H9 (cell line): ENCODE measurements around the gene NCKAP5. TPM values are rescaled to one million over a fixed set of nuclear protein-coding genes. Genes with fewer than 3 reads are reported as not detected.

Experiments used
- DNase-seq: peaks from one replicate; pipeline ENCODE4 v3.0.0-alpha.2; 2017
- H2AFZ ChIP-seq: one replicate; pipeline ENCODE4 v1.6.1; 2013; ENCODE audit warnings: mild to moderate bottlenecking, low read length, control low read depth, moderate library complexity
- H2AK5ac ChIP-seq: 2 replicates; pipeline ENCODE4 v1.6.1; 2013; ENCODE audit warnings: low read length, control low read depth, mixed read lengths; ENCODE audit not compliant: insufficient read length
- H2BK120ac ChIP-seq: one replicate; pipeline ENCODE4 v1.6.1; 2013; ENCODE audit warnings: low read depth, mild to moderate bottlenecking, low read length, control low read depth, inconsistent platforms; ENCODE audit not compliant: poor library complexity, severe bottlenecking
- H2BK12ac ChIP-seq: 2 replicates; pipeline ENCODE4 v1.6.1; 2013; ENCODE audit warnings: low read length, control low read depth, mixed read lengths, low read depth; ENCODE audit not compliant: insufficient read length
- H2BK15ac ChIP-seq: 2 replicates; pipeline ENCODE4 v1.6.1; 2013; ENCODE audit warnings: low read depth, low read length, control low read depth
- H2BK20ac ChIP-seq: one replicate; pipeline ENCODE4 v1.6.1; 2013; ENCODE audit warnings: low read depth, mild to moderate bottlenecking, low read length, control low read depth, inconsistent platforms; ENCODE audit not compliant: poor library complexity, severe bottlenecking
- H2BK5ac ChIP-seq: 2 replicates; pipeline ENCODE4 v1.6.1; 2013; ENCODE audit warnings: low read length, control low read depth, mixed read lengths; ENCODE audit not compliant: insufficient read length
- H3K14ac ChIP-seq: 2 replicates; pipeline ENCODE4 v1.6.1; 2013; ENCODE audit warnings: low read length, control low read depth; ENCODE audit not compliant: insufficient read depth
- H3K18ac ChIP-seq: 2 replicates; pipeline ENCODE4 v1.6.1; 2013; ENCODE audit warnings: low read depth, mild to moderate bottlenecking, mixed read lengths, low read length, control low read depth; ENCODE audit not compliant: insufficient read length
- H3K23ac ChIP-seq: 2 replicates; pipeline ENCODE4 v1.6.1; 2013; ENCODE audit warnings: low read length, control low read depth, mixed read lengths, low read depth; ENCODE audit not compliant: insufficient read length
- H3K23me2 ChIP-seq: 2 replicates; pipeline ENCODE4 v1.6.1; 2013; ENCODE audit warnings: low read depth, mild to moderate bottlenecking, mixed read lengths, low read length, control low read depth; ENCODE audit not compliant: insufficient read length, poor library complexity, severe bottlenecking
- H3K27ac ChIP-seq: 2 replicates; pipeline ENCODE4 v1.5.1; 2013; ENCODE audit warnings: low read length, control low read depth, mixed read lengths, low read depth; ENCODE audit not compliant: insufficient read length
- H3K27me3 ChIP-seq: 2 replicates; pipeline ENCODE4 v1.6.1; 2013; ENCODE audit warnings: low read length, control low read depth, inconsistent platforms; ENCODE audit not compliant: insufficient read depth
- H3K4ac ChIP-seq: 2 replicates; pipeline ENCODE4 v1.6.1; 2013; ENCODE audit warnings: low read depth, mild to moderate bottlenecking, control low read depth, inconsistent platforms, low read length, moderate library complexity
- H3K4me1 ChIP-seq: 2 replicates; pipeline ENCODE4 v1.6.1; 2013; ENCODE audit warnings: low read length, control low read depth, inconsistent platforms; ENCODE audit not compliant: insufficient read depth
- H3K4me2 ChIP-seq: 2 replicates; pipeline ENCODE4 v1.6.1; 2013; ENCODE audit warnings: low read length, control low read depth, mixed read lengths; ENCODE audit not compliant: insufficient read length, insufficient read depth
- H3K56ac ChIP-seq: 2 replicates; pipeline ENCODE4 v1.6.1; 2013; ENCODE audit warnings: low read depth, mild to moderate bottlenecking, mixed read lengths, low read length, control low read depth; ENCODE audit not compliant: insufficient read length
- H3K79me1 ChIP-seq: 2 replicates; pipeline ENCODE4 v1.6.1; 2013; ENCODE audit warnings: low read depth, mild to moderate bottlenecking, moderate library complexity, low read length, control low read depth, inconsistent platforms; ENCODE audit not compliant: insufficient read depth, poor library complexity, severe bottlenecking
- H3K79me2 ChIP-seq: 2 replicates; pipeline ENCODE4 v1.6.1; 2013; ENCODE audit warnings: low read length, control low read depth, inconsistent platforms; ENCODE audit not compliant: insufficient read depth
- H3K9ac ChIP-seq: 2 replicates; pipeline ENCODE4 v1.6.1; 2013; ENCODE audit warnings: low read length, control low read depth, mixed read lengths; ENCODE audit not compliant: insufficient read length; ENCODE audit errors: extremely low read depth
- H3K9me3 ChIP-seq: one replicate; pipeline ENCODE4 v1.6.1; 2013; ENCODE audit warnings: low read depth, low read length, inconsistent platforms; ENCODE audit not compliant: control insufficient read depth
- H3T11ph ChIP-seq: one replicate; pipeline ENCODE4 v1.6.1; 2013; ENCODE audit warnings: mild to moderate bottlenecking, low read length, control low read depth, inconsistent platforms
- H4K20me1 ChIP-seq: one replicate; pipeline ENCODE4 v1.6.1; 2013; ENCODE audit not compliant: control insufficient read depth, insufficient read length, insufficient read depth
- H4K5ac ChIP-seq: 2 replicates; pipeline ENCODE4 v1.6.1; 2013; ENCODE audit warnings: low read depth, mild to moderate bottlenecking, mixed read lengths, low read length, control low read depth; ENCODE audit not compliant: insufficient read length
- H4K8ac ChIP-seq: replicated peaks from 2 replicates; pipeline ENCODE4 v1.6.1; 2013; ENCODE audit warnings: low read length, control low read depth, mixed read lengths, low read depth; ENCODE audit not compliant: insufficient read length
- H4K91ac ChIP-seq: 2 replicates; pipeline ENCODE4 v1.6.1; 2013; ENCODE audit warnings: low read depth, mild to moderate bottlenecking, moderate library complexity, mixed read lengths, low read length, control low read depth; ENCODE audit not compliant: insufficient read length
- H3K27ac Mint-ChIP-seq, 3 experiments: 2 replicates in 2 of 3; 3 replicates in 1 of 3; pipeline ENCODE4 v1.8.0; 2020 to 2021; ENCODE audit warnings: mixed read lengths in 3 of 3, mild to moderate bottlenecking in 1 of 3, moderate library complexity in 1 of 3
- H3K27me3 Mint-ChIP-seq: 2 replicates; pipeline ENCODE4 v1.8.0; 2021; ENCODE audit warnings: low read depth, mild to moderate bottlenecking, moderate library complexity, mixed read lengths
- H3K36me3 Mint-ChIP-seq, 3 experiments: 2 replicates in 2 of 3; 3 replicates in 1 of 3; pipeline ENCODE4 v1.8.0; 2020 to 2021; ENCODE audit warnings: low read depth in 3 of 3, mixed read lengths in 3 of 3; ENCODE audit not compliant: insufficient read depth in 1 of 3
- H3K4me1 Mint-ChIP-seq, 2 experiments: 2 replicates each; pipeline ENCODE4 v1.8.0; 2020; ENCODE audit warnings: mixed read lengths in 2 of 2
- H3K4me3 Mint-ChIP-seq, 2 experiments: 2 replicates in 1 of 2; 3 replicates in 1 of 2; pipeline ENCODE4 v1.8.0; 2020 to 2021; ENCODE audit warnings: mild to moderate bottlenecking in 2 of 2, mixed read lengths in 2 of 2, moderate library complexity in 1 of 2
- H3K9me3 Mint-ChIP-seq, 2 experiments: 2 replicates in 1 of 2; 3 replicates in 1 of 2; pipeline ENCODE4 v1.8.0; 2020; ENCODE audit warnings: mild to moderate bottlenecking in 2 of 2, mixed read lengths in 2 of 2, moderate library complexity in 1 of 2
- WGBS: extraction: QIAGEN DNeasy Blood & Tissue Kit; methylation state at CpG from one replicate; pipeline ENCODE4 v1.1.7; 2013; ENCODE audit warnings: missing lambda C conversion rate, low lambda C conversion rate, mixed read lengths; ENCODE audit not compliant: insufficient read length; ENCODE audit errors: extremely low coverage; 5-methylcytosine and 5-hydroxymethylcytosine counted together
- total RNA-seq: library from RNA; stranded (reverse); gene quantifications from 2 replicates; pipeline ENCODE4 v1.2.1, GENCODE V29; 2021
- TF ChIP-seq, protein P1 (sequence below): fragments of 200-600 bp; sonication (generic); conservative IDR thresholded peaks from 3 replicates; pipeline ENCODE4 v1.8.0; 2021; ENCODE audit warnings: antibody characterized with exemption, mild to moderate bottlenecking

NCKAP5 gene
- total RNA-seq, 1 experiment from 2014 or later: 0.26 TPM

- H3K9me3 ChIP-seq: no peaks in the 10 kb centered on the region
These were observed 609.4 kb downstream of the NCKAP5 start for GRCh38 chr2:132958887-132959286.

More at GRCh38 chr2:132958887-132959286, 609.4 kb downstream of the NCKAP5 start:
- Histone ChIP-seq H4K8ac (no peak overlapping the region), H2AFZ (no peak overlapping the region), H3K14ac (no peak overlapping the region), H2BK20ac (no peak overlapping the region), H3K23me2 (no peaks in the 10 kb centered on the region), H3K9ac (no peak overlapping the region), H2BK120ac (no peak overlapping the region), H2BK12ac (no peak overlapping the region), H4K20me1 (no peaks in the 10 kb centered on the region), H3K27me3 (no peaks in the 10 kb centered on the region), H3K79me2 (no peaks in the 10 kb centered on the region), H3K79me1 (no peaks in the 10 kb centered on the region), H3K18ac (no peak overlapping the region), H3K56ac (no peak overlapping the region), H4K5ac (no peak overlapping the region), H3K4me1 (no peaks in the 10 kb centered on the region), H2AK5ac (no peak overlapping the region), H2BK5ac (no peak overlapping the region), H3K4ac (no peak overlapping the region), H3K4me2 (no peak overlapping the region), H3K27ac (no peak overlapping the region), H2BK15ac (no peak overlapping the region), H3K23ac (no peak overlapping the region), H3T11ph (no peak overlapping the region), H4K91ac (no peak overlapping the region)
- TF ChIP-seq, protein P1, sequence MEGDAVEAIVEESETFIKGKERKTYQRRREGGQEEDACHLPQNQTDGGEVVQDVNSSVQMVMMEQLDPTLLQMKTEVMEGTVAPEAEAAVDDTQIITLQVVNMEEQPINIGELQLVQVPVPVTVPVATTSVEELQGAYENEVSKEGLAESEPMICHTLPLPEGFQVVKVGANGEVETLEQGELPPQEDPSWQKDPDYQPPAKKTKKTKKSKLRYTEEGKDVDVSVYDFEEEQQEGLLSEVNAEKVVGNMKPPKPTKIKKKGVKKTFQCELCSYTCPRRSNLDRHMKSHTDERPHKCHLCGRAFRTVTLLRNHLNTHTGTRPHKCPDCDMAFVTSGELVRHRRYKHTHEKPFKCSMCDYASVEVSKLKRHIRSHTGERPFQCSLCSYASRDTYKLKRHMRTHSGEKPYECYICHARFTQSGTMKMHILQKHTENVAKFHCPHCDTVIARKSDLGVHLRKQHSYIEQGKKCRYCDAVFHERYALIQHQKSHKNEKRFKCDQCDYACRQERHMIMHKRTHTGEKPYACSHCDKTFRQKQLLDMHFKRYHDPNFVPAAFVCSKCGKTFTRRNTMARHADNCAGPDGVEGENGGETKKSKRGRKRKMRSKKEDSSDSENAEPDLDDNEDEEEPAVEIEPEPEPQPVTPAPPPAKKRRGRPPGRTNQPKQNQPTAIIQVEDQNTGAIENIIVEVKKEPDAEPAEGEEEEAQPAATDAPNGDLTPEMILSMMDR: no peak
- Mint-ChIP-seq H3K36me3 (no peaks in the 10 kb centered on the region), H3K27ac (no peak overlapping the region), H3K4me1 (no peaks in the 10 kb centered on the region), H3K9me3 (no peaks in the 10 kb centered on the region; a peak in 1 of 5 replicates), H3K4me3 (no peak overlapping the region), H3K27me3 (no peaks in the 10 kb centered on the region)
- WGBS: no CpG with 5 or more reads among the region's 2 CpGs
- DNase-seq: no peak
